B cell (primary cell): ENCODE results near the gene LRRC2. TPM values are rescaled to one million over a fixed set of nuclear protein-coding genes. Genes with fewer than 3 reads are reported as not detected.

Source experiments
- ATAC-seq: fragments of 200-7000 bp; cut with Tn5 transposase; one replicate; pipeline ENCODE4 v1.10.0; 2021; ENCODE audit warnings: low read depth, mild to moderate bottlenecking, moderate number of reproducible peaks, moderate library complexity
- CTCF ChIA-PET: fragments of 350-600 bp; sonication (Branson Sonifier 250); formaldehyde crosslinking; loops from one replicate; lab custom pipeline; 2021; ENCODE audit warnings: antibody characterized with exemption, inconsistent platforms; lab: Charles Lee
- POLR2A ChIA-PET: fragments of 350-600 bp; sonication (Branson Sonifier 250); formaldehyde crosslinking; loops from one replicate; lab custom pipeline; 2021; ENCODE audit warnings: antibody characterized with exemption; lab: Charles Lee
- DNase-seq: peaks from one replicate; pipeline ENCODE4 v3.0.0; 2013
- H2AFZ ChIP-seq: 2 replicates; pipeline ENCODE4 v1.6.1; 2012; ENCODE audit warnings: mild to moderate bottlenecking, low read depth, low read length; ENCODE audit not compliant: insufficient read depth, poor library complexity, severe bottlenecking
- H3K27ac ChIP-seq, 2 donors: 1 replicate in 1 of 2; 2 replicates in 1 of 2; pipeline ENCODE4 v1.5.1; 2012 to 2013; ENCODE audit warnings: low read length in 2 of 2, mild to moderate bottlenecking in 2 of 2, moderate library complexity in 1 of 2
- H3K27me3 ChIP-seq, 4 experiments: fragments of 200-600 bp in 1 of 4; sonication (generic) in 1 of 4; replicated peaks in 1 of 4; 1 replicate in 2 of 4; 2 replicates in 2 of 4; pipeline versions ENCODE4 v1.6.1 to v1.7.0; 2013 to 2016; ENCODE audit warnings: low read length in 3 of 4, mild to moderate bottlenecking in 2 of 4, mixed read lengths in 1 of 4, moderate library complexity in 1 of 4; ENCODE audit not compliant: insufficient read depth in 4 of 4, control insufficient read depth in 3 of 4; ENCODE audit errors: control extremely low read depth in 1 of 4
- H3K36me3 ChIP-seq, 2 experiments: replicated peaks in 1 of 2; 1 replicate in 1 of 2; 2 replicates in 1 of 2; pipeline versions ENCODE4 v1.6.1 to v1.7.1; 2013; ENCODE audit warnings: low read length in 1 of 2; ENCODE audit not compliant: insufficient read depth in 2 of 2, control insufficient read depth in 1 of 2; ENCODE audit errors: control extremely low read depth in 1 of 2, extremely low read depth in 1 of 2
- H3K4me1 ChIP-seq, 2 donors: fragments of 200-600 bp in 1 of 2; sonication (generic) in 1 of 2; 1 replicate in 1 of 2; 2 replicates in 1 of 2; pipeline versions ENCODE4 v1.5.1 to v1.6.1; 2013 to 2017; ENCODE audit warnings: low read length in 2 of 2; ENCODE audit not compliant: control insufficient read depth in 2 of 2, insufficient read depth in 2 of 2
- H3K4me2 ChIP-seq: replicated peaks from 2 replicates; pipeline ENCODE3; 2012; ENCODE audit warnings: mild to moderate bottlenecking, low read depth, low read length; ENCODE audit not compliant: poor library complexity, severe bottlenecking
- H3K4me3 ChIP-seq, 5 experiments: fragments of 200-600 bp in 1 of 5; sonication (generic) in 1 of 5; 1 replicate in 3 of 5; 2 replicates in 2 of 5; pipeline versions ENCODE4 v1.5.1 to v1.7.0; 2011 to 2016; ENCODE audit warnings: low read length in 4 of 5, mild to moderate bottlenecking in 4 of 5, low read depth in 2 of 5, control low read depth in 1 of 5, moderate library complexity in 1 of 5; ENCODE audit not compliant: insufficient read depth in 1 of 5; ENCODE audit errors: control extremely low read depth in 1 of 5, extremely low read depth in 1 of 5
- H3K79me2 ChIP-seq: fragments of 200-600 bp; sonication (generic); one replicate; pipeline ENCODE4 v1.6.0; 2016; ENCODE audit warnings: low read length; ENCODE audit not compliant: control insufficient read depth, insufficient read depth
- H3K9ac ChIP-seq: fragments of 200-600 bp; sonication (generic); 2 replicates; pipeline ENCODE4 v1.6.1; 2017; ENCODE audit warnings: mild to moderate bottlenecking, low read length, moderate library complexity
- H3K9me3 ChIP-seq, 3 donors: one replicate each; pipeline versions ENCODE4 v1.6.1 to v1.7.1; 2013; ENCODE audit warnings: low read length in 2 of 3; ENCODE audit not compliant: control insufficient read depth in 2 of 3, insufficient read depth in 1 of 3; ENCODE audit errors: control extremely low read depth in 1 of 3
- H4K20me1 ChIP-seq: 2 replicates; pipeline ENCODE4 v1.6.0; 2012; ENCODE audit warnings: mild to moderate bottlenecking, low read length; ENCODE audit not compliant: insufficient read depth, control insufficient read depth, poor library complexity, severe bottlenecking
- H3K27ac Mint-ChIP-seq: one replicate; pipeline ENCODE4 v1.8.0; 2021; ENCODE audit warnings: mixed read lengths
- H3K27me3 Mint-ChIP-seq: one replicate; pipeline ENCODE4 v1.8.0; 2021; ENCODE audit warnings: mixed read lengths
- H3K4me1 Mint-ChIP-seq: one replicate; pipeline ENCODE4 v1.8.0; 2021; ENCODE audit warnings: mixed read lengths
- H3K4me3 Mint-ChIP-seq: one replicate; pipeline ENCODE4 v1.8.0; 2021; ENCODE audit warnings: mixed read lengths
- H3K9me3 Mint-ChIP-seq: one replicate; pipeline ENCODE4 v1.8.0; 2022; ENCODE audit warnings: mixed read lengths; ENCODE audit not compliant: insufficient read depth
- CTCF ChIP-seq: fragments of 200-600 bp; IDR thresholded peaks from one replicate; pipeline ENCODE4 v1.8.0; 2022; ENCODE audit warnings: antibody characterized with exemption, mild to moderate bottlenecking
- EZH2 ChIP-seq: IDR thresholded peaks from 2 replicates; pipeline ENCODE4 v1.6.1; 2012; ENCODE audit warnings: borderline replicate concordance, low read depth, mild to moderate bottlenecking, moderate library complexity, low read length; ENCODE audit not compliant: insufficient read depth, poor library complexity, severe bottlenecking
- WGBS: methylation state at CpG from one replicate; pipeline ENCODE4 v1.1.5; 2013; ENCODE audit warnings: missing lambda C conversion rate; ENCODE audit not compliant: insufficient coverage; 5-methylcytosine and 5-hydroxymethylcytosine counted together
- intact Hi-C: fragments of 100-400 bp; cut with micrococcal nuclease; formaldehyde crosslinking; loops from one replicate; pipeline ENCODE4 v1.10.0; 2022
- polyA plus RNA-seq: library from polyadenylated mRNA; depleted of rRNA; stranded (reverse); fragments of >200 nt; gene quantifications from 2 replicates; pipeline ENCODE4 v1.2.3, GENCODE V29; 2012
- total RNA-seq, 2 donors: library from RNA; stranded (reverse); fragments of 120-200 nt in 1 of 2; gene quantifications; 1 replicate in 1 of 2; 2 replicates in 1 of 2; pipeline versions ENCODE4 v1.2.3 to v1.2.4, GENCODE V29; 2013 to 2022

Gene LRRC2
- total and polyA plus RNA-seq, 2 donors (not counting 1 experiment from before 2014, with no cell fraction given): 0.04 TPM; not detected in 1

DNA sequence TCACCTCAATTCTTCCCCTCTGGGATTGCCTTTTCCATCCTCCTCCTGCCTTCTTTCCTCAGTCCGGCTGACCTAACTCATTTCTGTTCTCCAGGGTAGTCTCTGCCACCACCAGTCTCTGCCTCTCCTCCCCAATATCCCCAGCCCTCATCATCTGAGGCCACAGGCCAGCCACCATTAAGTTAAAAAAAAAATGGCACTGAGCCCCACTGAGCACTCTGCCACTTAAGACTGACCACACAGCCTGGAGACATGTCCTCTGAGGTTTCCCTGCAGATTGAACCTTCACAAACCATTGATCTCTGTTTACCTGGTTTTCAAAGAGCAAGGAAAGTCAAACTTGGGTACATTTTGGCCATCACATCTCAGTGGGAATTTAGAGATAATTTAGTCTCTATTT, 13.6 kb downstream of the LRRC2 start:
- TF ChIP-seq EZH2: no peak
- TF ChIP-seq CTCF: no peak
- POLR2A ChIA-PET: no interaction called here
- CTCF ChIA-PET: interaction anchor here (1.3 to 4.4 kb wide), 3 partner anchors 9 to 64 kb away, joined by 3 to 34 read pairs (median 3); partner anchors contain the start of gene RTP3
- Histone ChIP-seq H3K4me2 (no peak overlapping the region), H3K9me3 (peaks cover 0 to 3% (median 0%) of the 10 kb centered on the region in 3 donors), H3K79me2 (no peaks in the 10 kb centered on the region), H3K27me3 (peaks cover 0 to 6% (median 0%) of the 10 kb centered on the region in 4 experiments), H4K20me1 (no peaks in the 10 kb centered on the region), H3K36me3 (no peaks in the 10 kb centered on the region), H3K9ac (no peak overlapping the region), H3K27ac (no peak overlapping the region), H3K4me3 (no peak overlapping the region), H3K4me1 (peaks cover 9 to 10% of the 10 kb centered on the region in 2 donors), H2AFZ (no peak overlapping the region)
- no peak overlapping the region for H3K4me3 Mint-ChIP-seq
- 94% methylated on average over 1 of the region's 1 CpG for WGBS
- intact Hi-C loops: no loop called here
- H3K27ac Mint-ChIP-seq: no peak overlapping the region
- H3K27me3 Mint-ChIP-seq: peaks cover 7% of the 10 kb centered on the region
- peaks cover 19% of the 10 kb centered on the region for H3K4me1 Mint-ChIP-seq
- H3K9me3 Mint-ChIP-seq: no peaks in the 10 kb centered on the region
- DNase-seq: no peak
- ATAC-seq: no peak

DNA sequence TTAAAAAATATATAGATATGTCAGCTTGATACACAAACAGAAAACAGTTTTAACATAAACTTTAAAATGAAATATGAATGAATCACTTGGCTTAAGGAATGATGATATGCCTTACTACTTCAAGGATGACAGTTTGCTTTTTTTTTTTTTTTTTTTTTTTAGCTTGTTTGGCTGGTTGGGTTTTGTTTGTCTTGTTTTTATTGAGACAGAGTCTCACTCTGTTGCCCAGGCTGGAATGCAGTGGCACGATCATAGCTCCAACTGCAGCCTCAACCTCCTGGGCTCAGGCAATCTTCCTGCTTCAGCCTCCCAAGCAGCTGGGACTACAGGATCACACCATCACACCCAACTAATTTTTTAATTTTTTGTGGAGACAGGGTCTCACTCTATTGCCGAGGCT, 14.5 kb downstream of the LRRC2 start:
- Histone ChIP-seq H3K79me2 (no peaks in the 10 kb centered on the region), H3K9me3 (peaks cover 0 to 3% (median 0%) of the 10 kb centered on the region in 3 donors), H4K20me1 (no peaks in the 10 kb centered on the region), H3K4me1 (peaks cover 9 to 10% of the 10 kb centered on the region in 2 donors), H3K36me3 (no peaks in the 10 kb centered on the region), H3K27ac (no peak overlapping the region), H3K4me2 (no peak overlapping the region), H3K27me3 (peaks cover 0 to 6% (median 0%) of the 10 kb centered on the region in 4 experiments), H2AFZ (no peak overlapping the region), H3K9ac (no peak overlapping the region), H3K4me3 (no peak overlapping the region)
- Mint-ChIP-seq H3K4me1 (peaks cover 21% of the 10 kb centered on the region), H3K9me3 (no peaks in the 10 kb centered on the region), H3K4me3 (no peak overlapping the region), H3K27me3 (peaks cover 7% of the 10 kb centered on the region), H3K27ac (no peak overlapping the region)
- CTCF ChIA-PET: interaction anchor here (0.7 to 4.4 kb wide), 7 partner anchors 9 to 170 kb away, joined by 3 to 34 read pairs (median 5); partner anchors contain the start of gene RTP3
- DNase-seq (no peak), ATAC-seq (no peak)
- WGBS: no CpG with 5 or more reads among the region's 2 CpGs
- intact Hi-C loops: no loop called here
- TF ChIP-seq CTCF: no peak
- no peak for TF ChIP-seq EZH2
- POLR2A ChIA-PET: no interaction called here
